Measurements from ENCODE around the gene APOA5. TPM values are rescaled to one million over a fixed set of nuclear protein-coding genes. Genes with fewer than 3 reads are reported as not detected.

The APOA5 gene
- total RNA-seq, 3 donors from 2014 or later = not detected

DNA sequence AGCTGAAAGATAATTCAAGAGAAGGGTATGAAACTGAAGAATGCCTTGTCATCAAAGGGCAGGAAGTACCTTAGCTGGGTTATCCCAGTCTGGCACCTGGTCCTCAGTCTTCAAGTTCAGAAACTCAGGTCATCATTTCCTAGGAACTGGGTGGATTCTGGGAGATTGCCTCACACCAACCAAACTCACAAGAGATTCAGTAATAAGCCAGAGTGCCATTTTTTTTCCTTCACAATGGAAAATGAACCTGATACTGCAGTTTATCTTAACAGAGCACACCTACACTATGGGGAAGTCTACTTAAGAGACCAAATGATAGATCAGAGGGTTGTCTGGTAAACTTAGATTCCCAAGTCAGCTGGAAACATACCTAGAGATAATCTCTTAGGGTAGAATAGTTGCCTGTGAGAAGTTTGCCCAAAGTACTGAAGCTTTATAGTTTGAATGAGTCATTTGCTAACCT is 15.1 kb downstream of the APOA5 start:
- no peak for DNase-seq
- TF ChIP-seq, protein P1, sequence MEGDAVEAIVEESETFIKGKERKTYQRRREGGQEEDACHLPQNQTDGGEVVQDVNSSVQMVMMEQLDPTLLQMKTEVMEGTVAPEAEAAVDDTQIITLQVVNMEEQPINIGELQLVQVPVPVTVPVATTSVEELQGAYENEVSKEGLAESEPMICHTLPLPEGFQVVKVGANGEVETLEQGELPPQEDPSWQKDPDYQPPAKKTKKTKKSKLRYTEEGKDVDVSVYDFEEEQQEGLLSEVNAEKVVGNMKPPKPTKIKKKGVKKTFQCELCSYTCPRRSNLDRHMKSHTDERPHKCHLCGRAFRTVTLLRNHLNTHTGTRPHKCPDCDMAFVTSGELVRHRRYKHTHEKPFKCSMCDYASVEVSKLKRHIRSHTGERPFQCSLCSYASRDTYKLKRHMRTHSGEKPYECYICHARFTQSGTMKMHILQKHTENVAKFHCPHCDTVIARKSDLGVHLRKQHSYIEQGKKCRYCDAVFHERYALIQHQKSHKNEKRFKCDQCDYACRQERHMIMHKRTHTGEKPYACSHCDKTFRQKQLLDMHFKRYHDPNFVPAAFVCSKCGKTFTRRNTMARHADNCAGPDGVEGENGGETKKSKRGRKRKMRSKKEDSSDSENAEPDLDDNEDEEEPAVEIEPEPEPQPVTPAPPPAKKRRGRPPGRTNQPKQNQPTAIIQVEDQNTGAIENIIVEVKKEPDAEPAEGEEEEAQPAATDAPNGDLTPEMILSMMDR (IDR thresholded peaks at IDR 0.05) = no peak
- Histone ChIP-seq H3K9me3 (no peaks in the 10 kb centered on the region), H3K4me3 (no peak overlapping the region), H3K4me1 (ENCODE audit: low read depth) (peaks cover 6% of the 10 kb centered on the region), H3K36me3 (ENCODE audit: low read depth) (peaks cover 6% of the 10 kb centered on the region)
- ATAC-seq = no peak
- intact Hi-C loops (cut with DNase I, micrococcal nuclease) = no loop called here

DNA sequence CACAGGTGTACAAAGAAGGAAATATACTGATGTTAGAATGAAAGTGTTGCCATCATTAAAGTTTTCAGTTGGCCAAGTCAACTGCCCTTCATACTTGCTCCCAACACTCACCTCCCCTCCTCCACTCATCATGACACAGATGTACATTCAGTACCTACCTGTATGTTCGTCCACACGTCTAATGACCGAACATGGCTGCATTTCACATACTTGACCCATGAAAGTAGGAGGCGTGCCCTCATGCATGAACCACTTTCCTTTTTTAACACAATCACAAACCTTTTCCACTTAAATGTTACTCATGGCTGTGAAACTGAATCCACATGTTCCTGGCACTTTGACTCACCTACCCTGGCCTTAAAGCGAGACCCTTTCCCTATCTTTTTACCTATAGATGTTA is 15.7 kb downstream of the APOA5 start:
- H3K4me3 ChIP-seq = no peak overlapping the region
- intact Hi-C loops (cut with DNase I, micrococcal nuclease) = no loop called here
- peaks cover 12% of the 10 kb centered on the region for H3K4me1 ChIP-seq (ENCODE audit: low read depth)
- peaks cover 6% of the 10 kb centered on the region for H3K36me3 ChIP-seq (ENCODE audit: low read depth)
- TF ChIP-seq, protein P1 (IDR thresholded peaks at IDR 0.05) = no peak
- H3K9me3 ChIP-seq = no peaks in the 10 kb centered on the region
- DNase-seq (no peak), ATAC-seq (no peak)

DNA sequence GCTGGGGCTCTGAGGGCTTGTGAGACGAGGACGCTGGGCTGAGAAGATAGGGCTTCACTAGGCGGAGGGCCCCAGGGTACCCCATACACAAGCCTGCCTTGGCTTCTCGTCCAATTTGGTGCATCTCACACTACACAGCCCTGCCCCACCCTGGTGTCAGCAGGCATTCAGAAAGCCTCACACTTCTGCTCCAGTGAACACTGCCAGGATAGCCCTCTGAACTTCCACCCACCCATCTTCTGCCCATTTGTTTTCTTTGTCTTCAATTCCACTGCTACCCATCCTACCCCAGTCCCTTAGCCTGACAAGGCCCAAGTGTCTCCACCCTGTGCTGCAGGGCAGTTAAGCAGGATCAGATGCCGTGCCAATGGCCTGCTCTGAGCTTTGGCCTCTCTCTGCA is 17.0 kb downstream of the APOA5 start:
- Histone ChIP-seq H3K4me1 (ENCODE audit: low read depth) (peaks cover 12% of the 10 kb centered on the region), H3K9me3 (no peaks in the 10 kb centered on the region), H3K4me3 (no peak overlapping the region), H3K36me3 (ENCODE audit: low read depth) (peaks cover 6% of the 10 kb centered on the region)
- intact Hi-C loops (cut with DNase I, micrococcal nuclease) = no loop called here
- no peak for DNase-seq
- TF ChIP-seq, protein P1 (IDR thresholded peaks at IDR 0.05) = no peak
- ATAC-seq = no peak

DNA sequence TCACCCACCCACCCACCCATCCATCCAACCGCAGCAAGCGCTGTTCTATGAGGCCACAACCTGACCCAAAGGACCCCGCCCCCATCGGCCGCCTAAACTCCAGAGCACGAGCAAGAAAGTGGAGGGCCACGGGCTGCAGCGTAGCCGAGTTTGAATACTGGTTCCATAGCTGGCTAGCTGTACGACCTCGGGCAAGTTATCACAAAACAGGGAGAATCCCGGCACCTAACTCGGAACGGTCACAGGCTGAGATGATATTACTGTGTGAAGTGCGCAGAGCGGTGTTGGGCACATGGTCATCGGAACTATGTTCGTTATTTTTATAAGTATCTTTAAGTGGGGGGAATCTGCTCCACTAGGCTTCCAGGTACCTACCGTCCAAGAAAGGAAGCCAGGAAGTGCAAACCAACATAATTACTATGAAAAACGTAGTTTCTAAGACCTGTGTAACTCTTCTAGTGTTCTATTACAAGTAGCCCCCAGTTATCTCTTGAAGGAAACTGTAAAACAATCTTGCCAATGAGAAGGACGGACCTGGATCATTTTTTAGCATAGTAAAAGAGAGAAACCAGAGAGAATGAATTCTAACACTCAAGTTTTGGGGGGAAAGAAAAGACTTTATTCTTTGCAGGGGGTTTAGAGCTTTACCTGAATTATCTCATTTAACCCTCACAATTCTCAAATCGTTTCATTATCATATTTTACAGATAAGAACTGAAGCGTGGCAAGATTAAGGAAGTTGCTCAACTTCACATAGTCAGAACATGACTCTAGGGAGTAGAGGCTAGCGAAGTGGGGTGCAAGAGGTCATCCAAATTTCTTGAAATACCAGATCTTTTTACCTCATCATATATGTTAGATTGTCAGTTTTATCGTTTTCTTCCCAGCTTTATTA is 18.2 kb downstream of the APOA5 start:
- Histone ChIP-seq H3K36me3 (ENCODE audit: low read depth) (peaks cover 5% of the 10 kb centered on the region), H3K9me3 (no peaks in the 10 kb centered on the region), H3K4me1 (ENCODE audit: low read depth) (peaks cover 12% of the 10 kb centered on the region), H3K4me3 (peak overlapping the region; percentile 74)
- ATAC-seq (peak; percentile 56), DNase-seq (no peak)
- TF ChIP-seq, protein P1 (IDR thresholded peaks at IDR 0.05) = no peak
- intact Hi-C loops (cut with DNase I, micrococcal nuclease) = no loop called here

DNA sequence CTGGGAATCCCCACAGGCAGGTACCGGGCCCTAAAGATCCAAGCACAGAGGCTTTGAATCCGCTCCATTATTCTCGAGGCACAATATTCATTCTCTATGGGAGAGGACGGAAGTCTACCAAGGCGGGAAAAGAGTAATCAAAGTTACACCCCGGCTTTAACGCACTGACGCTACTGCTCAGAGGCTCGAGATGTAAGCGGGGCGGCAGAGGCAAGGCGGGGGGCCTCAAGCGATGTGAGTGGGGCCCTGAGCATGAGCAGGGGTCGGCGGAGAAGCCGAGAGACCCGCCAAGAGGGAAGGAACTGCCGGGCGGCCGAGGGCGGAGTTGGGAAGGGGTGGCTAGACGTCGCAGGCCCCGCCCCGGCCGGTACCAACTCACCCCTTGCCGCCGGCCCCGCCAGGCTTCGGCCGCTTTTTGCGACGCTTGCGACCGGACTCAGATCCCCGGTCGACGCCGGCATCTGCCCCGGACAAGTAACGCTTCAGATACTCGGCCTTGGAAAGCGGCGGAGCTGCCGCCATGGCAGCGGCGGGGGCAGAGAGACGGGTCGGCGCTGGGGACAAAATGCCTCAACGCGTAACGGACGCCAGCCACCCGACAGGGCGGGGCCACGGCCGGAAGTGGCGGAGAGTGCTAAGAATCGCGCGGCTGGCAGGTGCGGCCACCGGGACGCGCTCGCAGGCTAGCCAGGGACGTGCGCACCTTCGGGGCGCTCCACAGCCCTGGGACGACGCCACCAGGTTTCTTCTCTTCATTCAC is 19.1 kb downstream of the APOA5 start, which contains the start of gene BUD13:
Gene BUD13, minus strand, starts transcription at position 545 of the 760 bp plus-strand sequence. Its CDS starts 23 bp downstream, at position 522.
- no peaks in the 10 kb centered on the region for H3K36me3 ChIP-seq (ENCODE audit: low read depth)
- no peaks in the 10 kb centered on the region for H3K9me3 ChIP-seq
- DNase-seq (peak; percentile 94 to 97 (median 96)), ATAC-seq (peak; percentile 98)
- intact Hi-C loops (cut with DNase I, micrococcal nuclease) = no loop called here
- TF ChIP-seq, protein P1 (IDR thresholded peaks at IDR 0.05) = no peak
- peaks cover 12% of the 10 kb centered on the region for H3K4me1 ChIP-seq (ENCODE audit: low read depth)
- peak within 1 kb of the TSS; percentile 74 for H3K4me3 ChIP-seq
